SK-N-SH treated with all-trans-retinoic acid at 6 μM for 48 hours (cell line): ENCODE results near the gene SLC45A1.

Experiments used
- ATAC-seq: fragments of 200-7000 bp; cut with Tn5 transposase; 3 replicates; pipeline ENCODE4 v1.9.1; 2020; ENCODE audit warnings: mild to moderate bottlenecking, moderate library complexity
- BACH2 ChIP-seq: fragments of 250-450 bp; sonication (Bioruptor Pico); IDR thresholded peaks from 2 replicates; pipeline ENCODE4 v1.9.0; 2021; ENCODE audit warnings: mild to moderate bottlenecking, borderline replicate concordance
- CREB5 ChIP-seq: fragments of 250-450 bp; sonication (Bioruptor Pico); IDR thresholded peaks from 2 replicates; pipeline ENCODE4 v1.5.1; 2020; ENCODE audit warnings: low read depth, mild to moderate bottlenecking, moderate library complexity
- CSDC2 ChIP-seq: fragments of 250-450 bp; sonication (Bioruptor Pico); IDR thresholded peaks from 2 replicates; pipeline ENCODE4 v1.5.0; 2020; ENCODE audit warnings: mild to moderate bottlenecking, moderate library complexity
- CSRNP3 ChIP-seq: fragments of 250-450 bp; sonication (Bioruptor Pico); IDR thresholded peaks from 2 replicates; pipeline ENCODE4 v1.5.1; 2021; ENCODE audit warnings: mild to moderate bottlenecking, moderate library complexity
- ESRRG ChIP-seq: fragments of 250-450 bp; sonication (Bioruptor Pico); IDR thresholded peaks from 2 replicates; pipeline ENCODE4 v1.6.1; 2021; ENCODE audit warnings: mild to moderate bottlenecking
- GLIS3 ChIP-seq: fragments of 250-450 bp; sonication (Bioruptor Pico); IDR thresholded peaks from 2 replicates; pipeline ENCODE4 v1.5.0; 2020; ENCODE audit warnings: mild to moderate bottlenecking, moderate library complexity
- ISL1 ChIP-seq: fragments of 250-450 bp; sonication (Bioruptor Pico); IDR thresholded peaks from 2 replicates; pipeline ENCODE4 v2.1.2; 2022; ENCODE audit warnings: mild to moderate bottlenecking, moderate library complexity
- OSR1 ChIP-seq: fragments of 250-450 bp; sonication (Bioruptor Pico); IDR thresholded peaks from 2 replicates; pipeline ENCODE4 v1.8.0; 2022; ENCODE audit warnings: moderate library complexity, mild to moderate bottlenecking, inconsistent platforms
- PATZ1 ChIP-seq: fragments of 250-450 bp; sonication (Bioruptor Pico); IDR thresholded peaks from 2 replicates; pipeline ENCODE4 v1.8.0; 2020; ENCODE audit warnings: mild to moderate bottlenecking, moderate library complexity, borderline replicate concordance
- POU6F1 ChIP-seq: fragments of 250-450 bp; sonication (Bioruptor Pico); IDR thresholded peaks from 2 replicates; pipeline ENCODE4 v1.8.0; 2021; ENCODE audit warnings: low read depth, mild to moderate bottlenecking, moderate library complexity, borderline replicate concordance
- TCF4 ChIP-seq: fragments of 250-450 bp; sonication (Bioruptor Pico); IDR thresholded peaks from 2 replicates; pipeline ENCODE4 v1.8.0; 2021; ENCODE audit warnings: mild to moderate bottlenecking, moderate library complexity, borderline replicate concordance
- TOX ChIP-seq: fragments of 250-450 bp; sonication (Bioruptor Pico); IDR thresholded peaks from 2 replicates; pipeline ENCODE4 v1.8.0; 2021; ENCODE audit warnings: mild to moderate bottlenecking, moderate library complexity, borderline replicate concordance
- ZC3H10 ChIP-seq: fragments of 250-450 bp; sonication (Bioruptor Pico); IDR thresholded peaks from 2 replicates; pipeline ENCODE4 v1.5.1; 2021; ENCODE audit warnings: mild to moderate bottlenecking, moderate library complexity
- ZFP30 ChIP-seq: fragments of 450-650 bp; formaldehyde crosslinking; IDR thresholded peaks from 2 replicates; pipeline ENCODE4 v1.5.0; 2022; ENCODE audit warnings: mild to moderate bottlenecking, moderate library complexity

SLC45A1 gene

GRCh38 chr1:8312235-8313218 is 5.4 kb upstream of the SLC45A1 start (continued):
- TF ChIP-seq BACH2 (CRISPR knock-in tag): no peak
- TF ChIP-seq POU6F1 (CRISPR knock-in tag): no peak

GRCh38 chr1:8313231-8313630 is 4.7 kb upstream of the SLC45A1 start:
- TF ChIP-seq TOX (CRISPR knock-in tag): no peak
- no peak for TF ChIP-seq ESRRG
- TF ChIP-seq POU6F1 (CRISPR knock-in tag): no peak
- TF ChIP-seq CSRNP3: no peak
- no peak for TF ChIP-seq TCF4 (CRISPR knock-in tag)
- TF ChIP-seq GLIS3: no peak
- TF ChIP-seq CSDC2: no peak
- ATAC-seq: no peak

GRCh38 chr1:8314346-8315280 is 3.3 kb upstream of the SLC45A1 start:
- TF ChIP-seq PATZ1 (CRISPR knock-in tag): no peak
- no peak for TF ChIP-seq BACH2 (CRISPR knock-in tag)
- no peak for TF ChIP-seq CREB5
- TF ChIP-seq CSDC2: no peak
- no peak for TF ChIP-seq ZC3H10
- no peak for TF ChIP-seq TCF4 (CRISPR knock-in tag)
- no peak for TF ChIP-seq ZFP30 (CRISPR knock-in tag)
- ATAC-seq: peak; percentile 93

GRCh38 chr1:8315573-8316475 is 2.1 kb upstream of the SLC45A1 start:
- TF ChIP-seq OSR1 (CRISPR knock-in tag): no peak
- TF ChIP-seq POU6F1 (CRISPR knock-in tag): no peak
- TF ChIP-seq ESRRG: no peak
- TF ChIP-seq ISL1 (CRISPR knock-in tag): no peak
- no peak for TF ChIP-seq ZFP30 (CRISPR knock-in tag)
- peak; percentile 41 for ATAC-seq
